ENCODE data around the gene PPP1R12A.

The PPP1R12A gene

DNA sequence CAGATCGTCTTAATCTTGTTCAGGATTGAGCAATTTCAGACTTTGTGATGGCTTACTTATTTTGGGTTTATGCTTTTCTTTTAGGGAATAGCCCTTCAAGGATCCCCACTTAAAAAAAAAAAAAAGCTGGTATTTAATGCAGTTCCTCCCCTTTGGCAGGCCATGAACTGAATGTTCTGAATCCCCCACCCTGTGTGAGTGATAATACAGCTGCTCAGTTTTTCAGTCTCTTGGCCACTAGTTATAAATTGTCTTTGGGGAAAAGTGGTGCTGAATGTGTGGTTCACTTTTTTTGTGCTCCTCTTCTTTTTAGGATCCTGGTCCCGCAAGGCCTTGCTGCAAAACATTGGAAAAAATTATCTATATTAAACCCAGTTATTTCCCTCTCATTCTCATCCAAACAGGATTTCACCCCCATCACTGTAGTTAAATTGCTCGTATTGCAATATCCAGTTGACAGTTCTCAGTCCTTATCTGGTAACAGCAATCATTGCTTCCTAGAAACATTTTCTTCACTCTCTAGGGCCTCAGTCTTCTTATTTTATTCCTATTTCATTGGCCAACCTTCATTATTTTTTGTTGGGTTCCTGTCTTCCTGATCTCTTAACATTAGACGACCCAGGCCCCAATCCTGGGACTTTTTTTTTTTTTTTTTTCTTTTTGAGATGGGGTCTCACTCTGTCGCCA lies 171.0 kb downstream of the PPP1R12A start:
- DNase-seq: no peak

DNA sequence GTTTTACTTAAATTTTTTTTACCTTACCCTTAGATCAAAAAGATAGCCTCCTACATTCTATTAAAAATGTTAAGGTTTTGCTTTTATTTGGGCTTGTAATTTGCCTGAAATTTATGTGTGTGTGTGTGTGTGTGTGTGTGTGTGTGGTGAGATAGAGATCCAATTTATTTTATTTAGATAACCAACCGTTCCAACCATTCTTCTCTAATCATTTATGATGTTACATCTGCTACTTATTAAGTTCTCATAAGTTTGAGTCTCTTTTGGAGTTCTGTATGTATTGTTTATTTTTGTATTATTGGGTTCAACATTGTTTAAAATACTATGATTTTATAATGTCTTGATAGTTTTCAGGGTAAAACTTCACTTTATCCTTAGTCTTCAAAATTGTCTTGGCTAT lies 173.6 kb downstream of the PPP1R12A start:
- DNase-seq: no peak

DNA sequence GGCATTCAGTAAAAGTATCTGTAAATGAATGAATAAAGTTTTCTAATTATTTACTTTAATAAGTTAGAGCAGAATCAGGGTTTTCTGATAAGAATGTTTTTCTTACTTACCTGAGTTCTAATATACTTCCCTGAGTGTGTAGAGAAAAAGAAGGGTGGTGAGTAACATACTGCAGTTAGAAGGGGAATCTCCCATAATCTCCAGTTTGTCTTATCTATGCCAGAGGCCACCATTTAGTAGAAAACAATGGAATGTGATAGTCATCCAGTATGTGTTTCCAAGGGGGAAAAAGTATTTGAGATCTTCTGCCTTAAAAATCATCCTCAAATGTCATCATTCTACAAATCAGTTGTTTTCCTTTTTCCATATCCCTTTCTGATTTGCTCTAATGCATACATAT lies 187.6 kb downstream of the PPP1R12A start:
- DNase-seq: no peak

DNA sequence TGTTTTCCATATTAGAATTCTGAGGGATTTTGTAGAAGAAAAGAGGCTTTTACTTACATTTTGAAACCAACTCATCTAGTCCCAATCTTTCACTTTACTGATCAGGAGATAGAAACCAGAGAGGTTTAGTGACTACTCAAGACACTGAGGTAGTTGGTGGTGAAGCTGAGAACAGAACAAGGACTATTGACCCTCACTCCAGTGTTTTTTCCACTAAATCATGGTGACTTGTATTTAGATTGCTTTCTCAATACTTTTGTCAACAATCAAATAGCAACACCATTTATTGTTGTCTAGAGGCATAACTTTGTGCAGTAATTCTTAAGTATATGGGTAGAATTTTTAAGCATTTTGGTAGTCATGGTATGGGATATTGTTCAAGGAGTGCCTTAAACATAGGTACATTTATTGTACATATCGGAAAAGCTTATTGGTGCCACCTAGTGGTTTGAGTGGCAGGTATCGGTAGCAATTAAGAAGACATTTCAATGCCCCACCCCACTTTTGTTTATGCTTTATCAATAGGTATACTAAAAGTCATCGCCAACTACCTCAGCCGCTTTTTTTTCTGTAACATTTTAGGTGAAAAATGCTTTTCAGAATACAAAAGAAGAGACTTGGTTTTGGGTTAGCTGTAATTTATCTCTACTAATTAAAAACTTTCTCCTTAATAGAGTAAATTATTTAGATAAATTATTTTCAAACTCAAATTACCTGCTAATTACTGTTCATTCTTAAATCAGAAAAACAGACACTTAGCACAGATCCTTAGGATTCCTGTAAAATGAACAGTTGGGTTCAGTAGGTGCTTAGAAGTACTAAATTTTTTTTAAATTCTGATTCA lies 196.8 kb downstream of the PPP1R12A start:
- peak; percentile 2 for DNase-seq

DNA sequence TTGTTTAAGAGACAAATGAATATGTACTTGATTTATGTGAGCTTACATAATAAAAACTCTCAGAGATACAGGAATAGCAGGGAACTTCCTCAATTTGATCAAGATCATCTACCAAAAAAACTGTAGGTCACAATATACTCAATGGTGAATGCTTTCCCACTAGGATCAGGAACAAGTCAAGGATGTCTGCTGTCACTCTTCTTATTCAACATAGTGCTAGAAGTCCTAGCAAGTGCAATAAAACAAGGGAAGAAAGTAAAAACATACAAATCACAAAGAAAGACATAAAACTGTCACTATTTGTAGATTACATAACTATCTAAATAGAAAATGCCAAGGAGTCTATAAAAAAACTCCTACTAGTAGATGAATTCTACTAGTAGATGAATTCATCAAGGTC lies 202.3 kb downstream of the PPP1R12A start:
- DNase-seq: no peak

DNA sequence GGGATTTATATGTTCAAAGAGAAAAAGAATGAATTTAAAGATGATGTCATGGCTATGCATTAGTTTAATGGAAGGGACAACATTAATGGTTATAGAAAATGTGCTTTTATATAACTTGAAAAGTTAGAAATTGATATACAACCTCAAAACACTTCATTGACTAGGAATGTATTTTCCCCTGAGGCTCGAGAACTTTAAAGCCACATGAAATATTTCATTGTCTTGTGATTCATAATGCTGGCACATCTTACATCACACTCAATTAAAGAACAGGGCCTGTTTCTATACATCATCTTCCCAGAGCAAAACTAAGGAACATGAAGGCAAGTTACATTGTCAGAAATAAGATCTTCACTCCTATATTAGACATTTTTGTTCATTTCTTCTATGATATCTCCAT lies 208.9 kb downstream of the PPP1R12A start:
- no peak for DNase-seq
